Mesenchymal stem cell (in vitro differentiated cells and primary cell): ENCODE data around the gene NAA80.

Experiments
- DNase-seq: peaks from one replicate; pipeline ENCODE4 v3.0.0-alpha.2; 2013
- H2AFZ ChIP-seq: one replicate; pipeline ENCODE4 v1.6.1; 2013; ENCODE audit warnings: low read depth, mild to moderate bottlenecking, control low read depth, inconsistent platforms, low read length, moderate library complexity
- H2AK5ac ChIP-seq: 2 replicates; pipeline ENCODE4 v1.6.1; 2013; ENCODE audit warnings: low read length, moderate library complexity, mild to moderate bottlenecking, inconsistent platforms; ENCODE audit not compliant: severe bottlenecking
- H2BK120ac ChIP-seq: one replicate; pipeline ENCODE4 v1.6.1; 2013; ENCODE audit warnings: low read depth, mild to moderate bottlenecking, inconsistent platforms, low read length, moderate library complexity
- H2BK12ac ChIP-seq, 2 experiments: one replicate each; pipeline ENCODE4 v1.6.1; 2013; ENCODE audit warnings: inconsistent platforms in 2 of 2, low read length in 2 of 2, mild to moderate bottlenecking in 2 of 2, moderate library complexity in 2 of 2, control low read depth in 1 of 2
- H2BK15ac ChIP-seq: one replicate; pipeline ENCODE4 v1.6.1; 2013; ENCODE audit warnings: mild to moderate bottlenecking, low read depth, inconsistent platforms; ENCODE audit not compliant: poor library complexity, severe bottlenecking
- H2BK5ac ChIP-seq: 2 replicates; pipeline ENCODE4 v1.6.1; 2013; ENCODE audit warnings: low read depth, mild to moderate bottlenecking, low read length, control low read depth, inconsistent platforms; ENCODE audit not compliant: poor library complexity, severe bottlenecking
- H3K14ac ChIP-seq, 2 experiments: one replicate each; pipeline ENCODE4 v1.6.1; 2013; ENCODE audit warnings: inconsistent platforms in 2 of 2, low read length in 2 of 2, control low read depth in 1 of 2, mild to moderate bottlenecking in 1 of 2, moderate library complexity in 1 of 2
- H3K18ac ChIP-seq, 2 experiments: one replicate each; pipeline ENCODE4 v1.6.1; 2013; ENCODE audit warnings: inconsistent platforms in 2 of 2, low read length in 2 of 2, control low read depth in 1 of 2, low read depth in 1 of 2, mild to moderate bottlenecking in 1 of 2
- H3K23ac ChIP-seq, 2 experiments: one replicate each; pipeline ENCODE4 v1.6.1; 2013; ENCODE audit warnings: inconsistent platforms in 2 of 2, low read length in 2 of 2, mild to moderate bottlenecking in 2 of 2, moderate library complexity in 2 of 2, control low read depth in 1 of 2
- H3K27ac ChIP-seq: 2 replicates; pipeline ENCODE4 v1.5.1; 2013; ENCODE audit warnings: mild to moderate bottlenecking, moderate library complexity, low read length, control low read depth, inconsistent platforms; ENCODE audit not compliant: poor library complexity, severe bottlenecking
- H3K27me3 ChIP-seq, 2 experiments: 2 replicates each; pipeline versions ENCODE4 v1.6.1 to v1.7.0; 2013; ENCODE audit warnings: low read length in 2 of 2, mild to moderate bottlenecking in 2 of 2, moderate library complexity in 2 of 2, control low read depth in 1 of 2, inconsistent platforms in 1 of 2; ENCODE audit not compliant: control insufficient read depth in 1 of 2, insufficient read depth in 1 of 2
- H3K36me3 ChIP-seq, 2 experiments: 2 replicates each; pipeline versions ENCODE4 v1.6.1 to v1.7.0; 2013; ENCODE audit warnings: low read length in 2 of 2, control low read depth in 1 of 2, inconsistent platforms in 1 of 2, low read depth in 1 of 2, mild to moderate bottlenecking in 1 of 2; ENCODE audit not compliant: insufficient read depth in 2 of 2, control insufficient read depth in 1 of 2
- H3K4ac ChIP-seq, 2 experiments: one replicate each; pipeline ENCODE4 v1.6.1; 2013; ENCODE audit warnings: inconsistent platforms in 2 of 2, low read length in 2 of 2, mild to moderate bottlenecking in 2 of 2, moderate library complexity in 2 of 2, control low read depth in 1 of 2, low read depth in 1 of 2
- H3K4me1 ChIP-seq: 2 replicates; pipeline ENCODE4 v1.6.1; 2013; ENCODE audit warnings: low read depth, low read length, control low read depth; ENCODE audit not compliant: control insufficient read depth, insufficient read depth
- H3K4me2 ChIP-seq: 2 replicates; pipeline ENCODE4 v1.6.1; 2013; ENCODE audit warnings: low read length, mild to moderate bottlenecking, inconsistent platforms; ENCODE audit not compliant: poor library complexity, severe bottlenecking
- H3K4me3 ChIP-seq, 2 experiments: 2 replicates each; pipeline versions ENCODE4 v1.5.1 to v1.7.0; 2013; ENCODE audit warnings: low read length in 2 of 2, mild to moderate bottlenecking in 2 of 2, control low read depth in 1 of 2, low read depth in 1 of 2; ENCODE audit not compliant: insufficient read depth in 1 of 2
- H3K79me1 ChIP-seq: replicated peaks from 2 replicates; pipeline ENCODE4 v1.6.1; 2013; ENCODE audit warnings: mild to moderate bottlenecking, control low read depth, low read length, inconsistent platforms; ENCODE audit not compliant: poor library complexity, severe bottlenecking
- H3K9ac ChIP-seq: 2 replicates; pipeline ENCODE4 v1.7.0; 2013; ENCODE audit warnings: mild to moderate bottlenecking, low read length, moderate library complexity
- H3K9me3 ChIP-seq: 2 replicates; pipeline ENCODE4 v1.7.0; 2013; ENCODE audit warnings: mild to moderate bottlenecking, low read length; ENCODE audit not compliant: control insufficient read depth
- H4K8ac ChIP-seq: one replicate; pipeline ENCODE4 v1.6.1; 2013; ENCODE audit warnings: inconsistent platforms, mild to moderate bottlenecking, low read length, moderate library complexity
- H4K91ac ChIP-seq: one replicate; pipeline ENCODE4 v1.6.1; 2013; ENCODE audit warnings: mild to moderate bottlenecking, low read length, inconsistent platforms
- WGBS: methylation state at CpG from one replicate; pipeline ENCODE4 v1.1.7; 2013; ENCODE audit warnings: mixed read lengths; 5-methylcytosine and 5-hydroxymethylcytosine counted together

Gene NAA80

GRCh38 chr3:50265571-50265970 lies 33.6 kb downstream of the NAA80 start:
- Histone ChIP-seq H3K36me3 (no peaks in the 10 kb centered on the region), H3K27ac (peak overlapping the region; percentile 90), H3K9me3 (no peaks in the 10 kb centered on the region), H3K4ac (peak overlapping the region; percentile 34 to 97), H2BK15ac (peak overlapping the region; percentile 92), H3K79me1 (peaks cover 4% of the 10 kb centered on the region), H3K18ac (peak overlapping the region; percentile 54 to 96), H3K27me3 (no peaks in the 10 kb centered on the region), H3K4me3 (no peak overlapping the region), H2BK12ac (peak overlapping the region; percentile 49 to 98), H2AK5ac (peak overlapping the region; percentile 80), H3K4me2 (no peak overlapping the region), H2BK5ac (peak overlapping the region; percentile 70), H3K4me1 (peaks cover 86% of the 10 kb centered on the region), H4K91ac (peak overlapping the region; percentile 99), H2BK120ac (peak overlapping the region; percentile 86), H3K14ac (peak overlapping the region in 1 of 2 experiments; percentile 41), H3K9ac (no peak overlapping the region), H2AFZ (no peak overlapping the region), H3K23ac (no peak overlapping the region), H4K8ac (peak overlapping the region; percentile 94)
- WGBS = 100% methylated on average over 1 of the region's 1 CpG
- DNase-seq = no peak

DNA sequence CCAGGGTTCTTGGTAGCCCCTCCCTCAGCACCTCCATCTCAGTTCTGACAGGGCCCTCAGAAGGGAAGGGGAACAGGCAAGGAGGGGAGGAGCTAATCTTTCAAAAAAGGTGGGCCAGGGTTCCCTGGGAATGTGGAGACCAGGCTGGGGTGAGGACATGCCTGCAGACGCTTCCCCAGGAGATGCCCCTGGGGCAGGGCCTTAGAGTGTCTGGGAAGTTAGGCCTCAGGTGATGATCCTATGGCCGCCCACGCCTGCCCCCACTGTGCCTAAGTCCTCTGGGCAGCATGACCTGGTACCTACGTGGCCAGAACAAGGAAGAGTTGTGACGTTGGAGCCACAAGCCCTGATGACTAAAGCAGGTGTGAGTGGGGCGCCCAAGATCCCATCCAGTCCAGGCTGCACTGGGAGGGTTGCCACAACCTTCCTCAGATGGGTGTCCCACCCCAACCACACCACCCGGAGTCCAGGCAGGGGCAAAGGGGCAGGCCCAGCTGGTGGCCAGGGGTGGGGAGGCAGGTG lies 34.2 kb downstream of the NAA80 start:
- Histone ChIP-seq H3K4me3 (no peak overlapping the region), H4K8ac (peak overlapping the region; percentile 94), H3K14ac (no peak overlapping the region), H3K18ac (peak overlapping the region; percentile 54 to 96), H2AK5ac (peak overlapping the region; percentile 80), H2BK12ac (peak overlapping the region; percentile 49 to 98), H3K4me1 (peaks cover 82% of the 10 kb centered on the region), H3K9ac (no peak overlapping the region), H2BK5ac (peak overlapping the region; percentile 70), H3K36me3 (no peaks in the 10 kb centered on the region), H3K4me2 (no peak overlapping the region), H3K27ac (peak overlapping the region; percentile 90), H2BK15ac (peak overlapping the region; percentile 92), H3K27me3 (no peaks in the 10 kb centered on the region), H4K91ac (peak overlapping the region; percentile 99), H2AFZ (no peak overlapping the region), H3K4ac (peak overlapping the region; percentile 72 to 97), H2BK120ac (peak overlapping the region; percentile 86), H3K79me1 (peaks cover 4% of the 10 kb centered on the region), H3K9me3 (no peaks in the 10 kb centered on the region), H3K23ac (no peak overlapping the region)
- DNase-seq = no peak
- WGBS = 77% methylated on average over 6 of the region's 7 CpGs

GRCh38 chr3:50264383-50264963 lies 34.7 kb downstream of the NAA80 start:
- Histone ChIP-seq H3K36me3 (peaks cover 2 to 3% of the 10 kb centered on the region in 2 experiments), H3K18ac (peak overlapping the region; percentile 88 to 96), H2AFZ (no peak overlapping the region), H3K27me3 (no peaks in the 10 kb centered on the region), H2BK12ac (peak overlapping the region in 1 of 2 experiments; percentile 91), H2BK120ac (peak overlapping the region; percentile 86), H3K14ac (peak overlapping the region in 1 of 2 experiments; percentile 14), H3K4me3 (peak overlapping the region in 1 of 2 experiments; percentile 51), H3K27ac (peak overlapping the region; percentile 92), H3K4me2 (no peak overlapping the region), H2BK5ac (peak overlapping the region; percentile 58), H3K79me1 (peaks cover 4% of the 10 kb centered on the region), H2AK5ac (peak overlapping the region; percentile 83), H3K9me3 (no peaks in the 10 kb centered on the region), H4K8ac (peak overlapping the region; percentile 94), H3K9ac (peak overlapping the region; percentile 22), H2BK15ac (peak overlapping the region; percentile 82), H4K91ac (peak overlapping the region; percentile 85), H3K23ac (no peak overlapping the region), H3K4me1 (peaks cover 81% of the 10 kb centered on the region), H3K4ac (peak overlapping the region; percentile 8 to 84)
- peak; percentile 93 for DNase-seq
- WGBS = 4% methylated on average over 3 of the region's 7 CpGs
